ENCODE results near the gene TRNAU1AP.

- TF ChIP-seq CREB1 (IDR thresholded peaks at IDR 0.05; ENCODE audit: low read depth), result no peak
- no peak for TF ChIP-seq REST (IDR thresholded peaks at IDR 0.05; ENCODE audit: low read depth)
- TF ChIP-seq FOXM1 (IDR thresholded peaks at IDR 0.05; ENCODE audit: borderline replicate concordance, low read depth), result 0 out of 2 replicates have a peak, but pooled peaks have one; percentile 57
- peak; percentile 63; the same call in 1 of the 2 replicates for TF ChIP-seq EP300 (IDR thresholded peaks at IDR 0.05; ENCODE audit: borderline replicate concordance)
- peak; percentile 54; the same call in 1 of the 2 replicates for TF ChIP-seq NFIC (IDR thresholded peaks at IDR 0.05)
Observed at GRCh38 chr1:28526886-28527285, 26.0 kb upstream of the TRNAU1AP start.
